ENCODE measurements around the gene COL6A2.
"Not testable (repeated sequence)": the region's sequence is repeated elsewhere in the genome, so short reads cannot be mapped to it uniquely, and the experiment has no call there.

Gene COL6A2

GRCh38 chr21:46069166-46069565 is 28.7 kb upstream of the COL6A2 start:
- H3K79me2 ChIP-seq (ENCODE audit: control insufficient read depth, low read length), result no peaks in the 10 kb centered on the region
- H3K27ac ChIP-seq (ENCODE audit: low read depth, low read length), result no peak overlapping the region
- H3K36me3 ChIP-seq (ENCODE audit: control insufficient read depth, low read length), result no peaks in the 10 kb centered on the region
- H4K20me1 ChIP-seq (ENCODE audit: control insufficient read depth, insufficient read depth, low read depth, low read length), result no peaks in the 10 kb centered on the region
- H3K4me3 ChIP-seq (ENCODE audit: low read length), result no peak overlapping the region
- no peaks in the 10 kb centered on the region for H3K27me3 ChIP-seq (ENCODE audit: control insufficient read depth, low read length)
- no peaks in the 10 kb centered on the region for H3F3A ChIP-seq (ENCODE audit: control insufficient read depth, insufficient read depth)
- no peaks in the 10 kb centered on the region for H3K9me2 ChIP-seq (replicated peaks; ENCODE audit: control insufficient read depth, low read length)
- H3K9me3 ChIP-seq (ENCODE audit: control insufficient read depth, insufficient read depth, low read length), result peaks cover 32% of the 10 kb centered on the region; the same call in 1 of the 2 replicates
- no peaks in the 10 kb centered on the region for H3K4me1 ChIP-seq (ENCODE audit: control insufficient read depth, low read length)
- TF ChIP-seq CTCF (IDR thresholded peaks at IDR 0.05; ENCODE audit: low read depth, low read length, poor library complexity, severe bottlenecking) (no peak), EZH2phosphoT487 (IDR thresholded peaks at IDR 0.05; ENCODE audit: borderline replicate concordance, low read length) (no peak)
- H3K4me2 ChIP-seq (ENCODE audit: low read length), result no peak overlapping the region

GRCh38 chr21:46069719-46070279 is 28.1 kb upstream of the COL6A2 start:
- TF ChIP-seq CTCF (IDR thresholded peaks at IDR 0.05; ENCODE audit: low read depth, low read length, poor library complexity, severe bottlenecking) (no peak), EZH2phosphoT487 (IDR thresholded peaks at IDR 0.05; ENCODE audit: borderline replicate concordance, low read length) (no peak)
- H3F3A ChIP-seq (ENCODE audit: control insufficient read depth, insufficient read depth), result no peaks in the 10 kb centered on the region
- H3K36me3 ChIP-seq (ENCODE audit: control insufficient read depth, low read length), result no peaks in the 10 kb centered on the region
- H3K79me2 ChIP-seq (ENCODE audit: control insufficient read depth, low read length), result no peaks in the 10 kb centered on the region
- H3K27me3 ChIP-seq (ENCODE audit: control insufficient read depth, low read length), result no peaks in the 10 kb centered on the region
- no peaks in the 10 kb centered on the region for H3K4me1 ChIP-seq (ENCODE audit: control insufficient read depth, low read length)
- H3K27ac ChIP-seq (ENCODE audit: low read depth, low read length), result no peak overlapping the region
- peaks cover 29% of the 10 kb centered on the region; the same call in 1 of the 2 replicates for H3K9me3 ChIP-seq (ENCODE audit: control insufficient read depth, insufficient read depth, low read length)
- H3K9me2 ChIP-seq (replicated peaks; ENCODE audit: control insufficient read depth, low read length), result no peaks in the 10 kb centered on the region
- no peak overlapping the region for H3K4me3 ChIP-seq (ENCODE audit: low read length)
- no peaks in the 10 kb centered on the region for H4K20me1 ChIP-seq (ENCODE audit: control insufficient read depth, insufficient read depth, low read depth, low read length)
- no peak overlapping the region for H3K4me2 ChIP-seq (ENCODE audit: low read length)

- no peaks in the 10 kb centered on the region for H3K36me3 ChIP-seq (ENCODE audit: control insufficient read depth, low read length)
- TF ChIP-seq EZH2phosphoT487 (IDR thresholded peaks at IDR 0.05; ENCODE audit: borderline replicate concordance, low read length) (no peak), CTCF (IDR thresholded peaks at IDR 0.05; ENCODE audit: low read depth, low read length, poor library complexity, severe bottlenecking) (no peak)
- H4K20me1 ChIP-seq (ENCODE audit: control insufficient read depth, insufficient read depth, low read depth, low read length), result no peaks in the 10 kb centered on the region
- H3K4me1 ChIP-seq (ENCODE audit: control insufficient read depth, low read length), result no peaks in the 10 kb centered on the region
- no peaks in the 10 kb centered on the region for H3K79me2 ChIP-seq (ENCODE audit: control insufficient read depth, low read length)
- no peaks in the 10 kb centered on the region for H3F3A ChIP-seq (ENCODE audit: control insufficient read depth, insufficient read depth)
- H3K27me3 ChIP-seq (ENCODE audit: control insufficient read depth, low read length), result no peaks in the 10 kb centered on the region
- H3K27ac ChIP-seq (ENCODE audit: low read depth, low read length), result no peak overlapping the region
- peaks cover 29% of the 10 kb centered on the region; the same call in 1 of the 2 replicates for H3K9me3 ChIP-seq (ENCODE audit: control insufficient read depth, insufficient read depth, low read length)
- no peaks in the 10 kb centered on the region for H3K9me2 ChIP-seq (replicated peaks; ENCODE audit: control insufficient read depth, low read length)
- no peak overlapping the region for H3K4me2 ChIP-seq (ENCODE audit: low read length)
- no peak overlapping the region for H3K4me3 ChIP-seq (ENCODE audit: low read length)
Measured at GRCh38 chr21:46071082-46071481, 26.8 kb upstream of the COL6A2 start.

- not testable (repeated sequence) for H4K20me1 ChIP-seq (ENCODE audit: control insufficient read depth, insufficient read depth, low read depth, low read length); H3K9me2 ChIP-seq (replicated peaks; ENCODE audit: control insufficient read depth, low read length); H3K27ac ChIP-seq (ENCODE audit: low read depth, low read length); H3K4me1 ChIP-seq (ENCODE audit: control insufficient read depth, low read length); H3F3A ChIP-seq (ENCODE audit: control insufficient read depth, insufficient read depth); H3K36me3 ChIP-seq (ENCODE audit: control insufficient read depth, low read length); H3K4me3 ChIP-seq (ENCODE audit: low read length); H3K27me3 ChIP-seq (ENCODE audit: control insufficient read depth, low read length); H3K4me2 ChIP-seq (ENCODE audit: low read length); H3K79me2 ChIP-seq (ENCODE audit: control insufficient read depth, low read length)
- H3K9me3 ChIP-seq (ENCODE audit: control insufficient read depth, insufficient read depth, low read length), result peaks cover 15% of the 10 kb centered on the region; the same call in 1 of the 2 replicates
Measured at GRCh38 chr21:46076724-46077123, 21.2 kb upstream of the COL6A2 start.

Data from DOHH2 (cell line).